Lower lobe of right lung (tissue), 2 donors: Measurements from ENCODE around the gene PAF1. TPM values are rescaled to one million over a fixed set of nuclear protein-coding genes. Genes with fewer than 3 reads are reported as not detected.

Experiments
- ATAC-seq, 2 donors: fragments of 200-7000 bp; cut with Tn5 transposase; one replicate each; pipeline ENCODE4 v1.9.1; 2020 to 2022; ENCODE audit warnings: mild to moderate bottlenecking in 2 of 2, moderate library complexity in 2 of 2
- DNase-seq: peaks from one replicate; pipeline ENCODE4 v3.0.0-alpha.2; 2020
- H3K27ac ChIP-seq: fragments of 200-600 bp; one replicate; pipeline ENCODE4 v1.8.0; 2022
- H3K27me3 ChIP-seq: fragments of 200-600 bp; one replicate; pipeline ENCODE4 v1.8.0; 2022; ENCODE audit warnings: low read depth
- H3K36me3 ChIP-seq: fragments of 200-600 bp; one replicate; pipeline ENCODE4 v1.8.0; 2022; ENCODE audit warnings: mild to moderate bottlenecking
- H3K4me1 ChIP-seq: fragments of 200-600 bp; one replicate; pipeline ENCODE4 v1.8.0; 2022
- H3K4me3 ChIP-seq: fragments of 200-600 bp; one replicate; pipeline ENCODE4 v1.8.0; 2022; ENCODE audit warnings: mild to moderate bottlenecking
- H3K9me3 ChIP-seq: fragments of 200-600 bp; one replicate; pipeline ENCODE4 v1.8.0; 2022
- CTCF ChIP-seq: fragments of 200-600 bp; IDR thresholded peaks from one replicate; pipeline ENCODE4 v1.8.0; 2022; ENCODE audit warnings: antibody characterized with exemption, mild to moderate bottlenecking
- intact Hi-C: fragments of 100-400 bp; cut with DNase I; formaldehyde crosslinking; loops from one replicate; pipeline ENCODE4 v1.11.0; 2022
- total RNA-seq: library from RNA; stranded (reverse); fragmentation: NEBNext Ultra II Directional; extraction: Animal tissue kit (Norgen Biotek cat#: 25700); gene quantifications from one replicate; pipeline ENCODE4 v1.2.1, GENCODE V29; 2021
- donor health status: DM: no; HTN: yes; CAD: no; lungs with severe emphysema.

PAF1 gene
- total RNA-seq, 1 donor from 2014 or later = 33.7 TPM

- intact Hi-C loops = no loop called here
- peak; percentile 92 for DNase-seq
- Histone ChIP-seq H3K4me3 (peak overlapping the region; percentile 28), H3K36me3 (peaks cover 39% of the 10 kb centered on the region), H3K4me1 (peaks cover 49% of the 10 kb centered on the region), H3K9me3 (no peaks in the 10 kb centered on the region), H3K27me3 (no peaks in the 10 kb centered on the region), H3K27ac (peak overlapping the region; percentile 88)
- ATAC-seq = peak; percentile 12 to 41
- TF ChIP-seq CTCF = no peak
Measured at GRCh38 chr19:39398297-39398864, 7.5 kb upstream of the PAF1 start.

- intact Hi-C loops = no loop called here
- Histone ChIP-seq H3K9me3 (no peaks in the 10 kb centered on the region), H3K27ac (peak overlapping the region; percentile 88), H3K4me1 (peaks cover 47% of the 10 kb centered on the region), H3K4me3 (peak overlapping the region; percentile 28), H3K36me3 (peaks cover 46% of the 10 kb centered on the region), H3K27me3 (no peaks in the 10 kb centered on the region)
- ATAC-seq = peak; percentile 77 to 89
- DNase-seq = peak; percentile 94
- peak; percentile 98 for TF ChIP-seq CTCF
Measured at GRCh38 chr19:39397360-39398296, 6.7 kb upstream of the PAF1 start.

- Histone ChIP-seq H3K36me3 (peaks cover 72% of the 10 kb centered on the region), H3K27me3 (no peaks in the 10 kb centered on the region), H3K27ac (peak overlapping the region; percentile 98), H3K4me1 (peaks cover 28% of the 10 kb centered on the region), H3K4me3 (peak overlapping the region; percentile 90), H3K9me3 (no peaks in the 10 kb centered on the region)
- intact Hi-C loops = no loop called here
- no peak for DNase-seq
- TF ChIP-seq CTCF = no peak
- ATAC-seq = peak; percentile 42 to 60
Measured at GRCh38 chr19:39390451-39390750, 505 bp downstream of the PAF1 start.

GRCh38 chr19:39389631-39390414, 1.1 kb downstream of the PAF1 start:
- Histone ChIP-seq H3K27ac (peak overlapping the region; percentile 98), H3K36me3 (peaks cover 72% of the 10 kb centered on the region), H3K27me3 (no peaks in the 10 kb centered on the region), H3K4me1 (peaks cover 28% of the 10 kb centered on the region), H3K4me3 (peak overlapping the region; percentile 90), H3K9me3 (no peaks in the 10 kb centered on the region)
- no peak for TF ChIP-seq CTCF
- DNase-seq (peak; percentile 22), ATAC-seq (no peak)
- intact Hi-C loops = no loop called here

GRCh38 chr19:39388657-39389056, 2.2 kb downstream of the PAF1 start:
- no peak overlapping the region for H3K4me3 ChIP-seq
- intact Hi-C loops = no loop called here
- peaks cover 72% of the 10 kb centered on the region for H3K36me3 ChIP-seq
- no peak overlapping the region for H3K27ac ChIP-seq
- no peak for DNase-seq
- no peaks in the 10 kb centered on the region for H3K9me3 ChIP-seq
- H3K27me3 ChIP-seq = no peaks in the 10 kb centered on the region
- H3K4me1 ChIP-seq = peaks cover 28% of the 10 kb centered on the region
- TF ChIP-seq CTCF = no peak
- no peak for ATAC-seq
